ENCODE data around the gene FBXO33. TPM values are rescaled to one million over a fixed set of nuclear protein-coding genes. Genes with fewer than 3 reads are reported as not detected.

Gene FBXO33
- total and polyA plus RNA-seq, 8 donors, result 3.4 to 30.1 (median 6.9) TPM

DNA sequence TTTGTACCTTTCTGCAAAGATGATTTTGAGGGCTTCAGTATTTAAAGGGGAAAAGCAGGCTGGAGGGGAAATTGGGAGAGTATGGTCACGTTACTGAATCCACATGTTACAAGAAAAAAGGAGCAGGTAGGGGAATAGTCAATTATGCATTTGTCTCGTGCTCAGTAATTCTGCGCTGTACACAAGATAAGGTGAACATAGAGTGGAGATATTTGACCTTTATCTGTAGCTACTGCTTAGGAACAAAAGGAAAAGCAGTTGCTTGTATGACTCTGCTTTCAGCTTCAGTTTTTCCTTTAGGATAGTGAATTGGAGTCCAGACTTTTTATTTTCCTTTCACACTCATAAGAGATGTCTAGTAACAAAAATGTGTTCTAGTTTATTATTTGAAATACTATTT is 49.8 kb downstream of the FBXO33 start:
- Histone ChIP-seq H3K9me3 (no peaks in the 10 kb centered on the region), H3K36me3 (peaks cover 0 to 6% (median 0%) of the 10 kb centered on the region in 4 donors), H3K27me3 (no peaks in the 10 kb centered on the region), H3K27ac (peak overlapping the region in 2 of 5 donors; percentile 42 to 65), H3K4me1 (peaks cover 0 to 9% (median 3%) of the 10 kb centered on the region in 4 donors), H3K4me3 (no peak overlapping the region)
- TF ChIP-seq EP300 (IDR thresholded peaks at IDR 0.05), result no peak
- no peak for TF ChIP-seq POLR2AphosphoS5 (IDR thresholded peaks at IDR 0.05)
- no peak for TF ChIP-seq POLR2A (IDR thresholded peaks at IDR 0.05)
- TF ChIP-seq, protein P1, sequence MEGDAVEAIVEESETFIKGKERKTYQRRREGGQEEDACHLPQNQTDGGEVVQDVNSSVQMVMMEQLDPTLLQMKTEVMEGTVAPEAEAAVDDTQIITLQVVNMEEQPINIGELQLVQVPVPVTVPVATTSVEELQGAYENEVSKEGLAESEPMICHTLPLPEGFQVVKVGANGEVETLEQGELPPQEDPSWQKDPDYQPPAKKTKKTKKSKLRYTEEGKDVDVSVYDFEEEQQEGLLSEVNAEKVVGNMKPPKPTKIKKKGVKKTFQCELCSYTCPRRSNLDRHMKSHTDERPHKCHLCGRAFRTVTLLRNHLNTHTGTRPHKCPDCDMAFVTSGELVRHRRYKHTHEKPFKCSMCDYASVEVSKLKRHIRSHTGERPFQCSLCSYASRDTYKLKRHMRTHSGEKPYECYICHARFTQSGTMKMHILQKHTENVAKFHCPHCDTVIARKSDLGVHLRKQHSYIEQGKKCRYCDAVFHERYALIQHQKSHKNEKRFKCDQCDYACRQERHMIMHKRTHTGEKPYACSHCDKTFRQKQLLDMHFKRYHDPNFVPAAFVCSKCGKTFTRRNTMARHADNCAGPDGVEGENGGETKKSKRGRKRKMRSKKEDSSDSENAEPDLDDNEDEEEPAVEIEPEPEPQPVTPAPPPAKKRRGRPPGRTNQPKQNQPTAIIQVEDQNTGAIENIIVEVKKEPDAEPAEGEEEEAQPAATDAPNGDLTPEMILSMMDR (IDR thresholded peaks at IDR 0.05), result no peak
- WGBS, 5 donors, result 29 to 71% (median 46%) methylated on average over 3 of the region's 3 CpGs
- intact Hi-C loops (cut with DNase I; ENCODE audit: low total_unique reads), result no loop called here
- DNase-seq, result peak in 1 of 2 donors; percentile 16

DNA sequence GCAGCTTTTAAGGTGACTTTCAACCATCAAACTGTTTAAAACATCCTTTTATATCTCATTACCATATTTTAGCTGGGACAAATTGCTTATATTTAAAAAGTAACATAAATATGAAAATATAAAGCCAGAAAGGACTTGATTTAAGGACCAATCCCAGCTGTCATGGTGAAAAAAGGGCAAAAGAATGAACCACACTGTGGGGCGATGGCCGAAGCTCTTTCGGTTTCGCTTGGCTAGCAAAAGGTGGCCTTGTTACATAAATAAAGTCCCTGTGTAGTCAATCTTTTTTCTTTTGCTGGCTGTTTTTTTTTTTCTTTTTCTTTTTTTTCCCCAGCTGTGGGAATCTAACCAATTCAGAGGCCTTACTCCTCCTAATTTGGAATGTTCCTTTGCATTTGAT is 50.9 kb downstream of the FBXO33 start:
- no peaks in the 10 kb centered on the region for H3K27me3 ChIP-seq
- intact Hi-C loops (cut with DNase I; ENCODE audit: low total_unique reads), result no loop called here
- peaks cover 0 to 6% (median 0%) of the 10 kb centered on the region in 4 donors for H3K36me3 ChIP-seq
- TF ChIP-seq POLR2A (IDR thresholded peaks at IDR 0.05) (no peak), EP300 (IDR thresholded peaks at IDR 0.05) (no peak), POLR2AphosphoS5 (IDR thresholded peaks at IDR 0.05) (no peak)
- TF ChIP-seq, protein P1 (IDR thresholded peaks at IDR 0.05), result no peak
- peak in 1 of 2 donors; percentile 41 for DNase-seq
- peak overlapping the region in 2 of 5 donors; percentile 42 to 65 for H3K27ac ChIP-seq
- H3K9me3 ChIP-seq, result no peaks in the 10 kb centered on the region
- WGBS, 5 donors, result 72 to 99% (median 87%) methylated on average over 4 of the region's 4 CpGs
- H3K4me1 ChIP-seq, result peaks cover 0 to 11% (median 7%) of the 10 kb centered on the region in 4 donors
- H3K4me3 ChIP-seq, result no peak overlapping the region

DNA sequence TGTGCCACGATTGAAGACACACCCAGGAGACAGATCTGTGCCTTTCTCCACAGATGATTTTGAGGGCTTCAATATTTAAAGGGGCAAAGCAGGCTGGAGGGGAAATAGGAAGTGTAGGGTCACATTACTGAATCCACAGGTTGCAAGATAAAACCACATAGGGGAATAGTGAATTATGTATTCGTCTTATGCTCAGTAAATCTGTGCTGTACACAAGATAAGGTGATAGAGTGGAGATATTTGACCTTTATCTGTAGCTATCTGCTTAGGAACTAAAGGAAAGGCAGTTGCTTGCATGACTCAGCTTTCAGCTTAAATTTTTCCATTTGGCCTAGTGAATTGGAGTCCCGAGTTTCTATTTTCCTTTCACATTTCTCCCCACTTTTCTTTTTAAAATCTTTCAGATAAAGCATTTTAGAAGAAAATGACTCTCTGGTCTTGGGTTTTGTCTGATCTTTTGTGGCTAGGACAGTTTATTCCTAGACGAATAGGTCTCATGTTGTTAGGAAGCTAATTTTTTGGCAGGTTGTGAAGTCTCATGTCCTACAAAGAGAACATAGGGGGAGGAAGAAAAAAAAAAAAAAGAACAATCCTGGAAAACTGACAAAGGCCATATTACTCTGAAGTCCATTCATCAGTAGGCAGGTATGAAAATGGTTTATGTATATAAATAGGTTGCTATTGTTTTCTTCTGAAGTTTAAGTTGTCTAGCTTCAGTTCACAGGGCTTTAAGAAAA is 55.4 kb downstream of the FBXO33 start:
- Histone ChIP-seq H3K4me3 (no peak overlapping the region), H3K36me3 (no peaks in the 10 kb centered on the region), H3K4me1 (peaks cover 0 to 8% (median 3%) of the 10 kb centered on the region in 4 donors), H3K27ac (peak overlapping the region in 4 of 5 donors; percentile 34 to 49 (median 44)), H3K9me3 (no peaks in the 10 kb centered on the region), H3K27me3 (no peaks in the 10 kb centered on the region)
- TF ChIP-seq, protein P1 (IDR thresholded peaks at IDR 0.05), result no peak
- TF ChIP-seq POLR2AphosphoS5 (IDR thresholded peaks at IDR 0.05) (no peak), EP300 (IDR thresholded peaks at IDR 0.05) (no peak), POLR2A (IDR thresholded peaks at IDR 0.05) (no peak)
- peak in 1 of 2 donors; percentile 16 for DNase-seq
- 20 to 32% (median 27%) methylated on average over 4 of the region's 4 CpGs for WGBS, 5 donors
- intact Hi-C loops (cut with DNase I; ENCODE audit: low total_unique reads), result no loop called here

DNA sequence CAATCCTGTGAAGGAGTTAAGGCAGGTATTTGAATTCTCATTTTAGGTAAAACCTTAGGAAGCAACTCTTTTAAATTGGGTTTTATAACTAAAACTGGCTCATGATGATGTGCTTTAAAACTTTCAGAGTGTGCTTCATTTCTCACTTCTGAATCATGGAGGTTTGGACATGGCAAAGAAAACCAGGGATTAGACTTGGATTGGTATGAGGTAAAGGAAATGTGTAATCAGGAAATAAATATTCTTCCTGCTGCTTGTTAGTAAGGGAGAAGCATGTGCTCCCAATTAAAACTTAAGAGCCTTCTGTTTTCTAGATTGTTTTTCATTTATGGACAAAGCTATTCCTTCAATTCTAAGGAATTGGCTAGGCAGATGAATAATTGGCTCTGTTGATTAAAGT is 57.4 kb downstream of the FBXO33 start:
- Histone ChIP-seq H3K4me3 (no peak overlapping the region), H3K4me1 (peaks cover 0 to 8% (median 3%) of the 10 kb centered on the region in 4 donors), H3K9me3 (no peaks in the 10 kb centered on the region), H3K27ac (peak overlapping the region in 1 of 5 donors; percentile 1), H3K36me3 (peaks cover 0 to 14% (median 10%) of the 10 kb centered on the region in 4 donors), H3K27me3 (no peaks in the 10 kb centered on the region)
- no peak for DNase-seq
- intact Hi-C loops (cut with DNase I; ENCODE audit: low total_unique reads), result no loop called here
- TF ChIP-seq POLR2A (IDR thresholded peaks at IDR 0.05), result no peak
- no peak for TF ChIP-seq EP300 (IDR thresholded peaks at IDR 0.05)
- TF ChIP-seq, protein P1 (IDR thresholded peaks at IDR 0.05), result no peak
- no peak for TF ChIP-seq POLR2AphosphoS5 (IDR thresholded peaks at IDR 0.05)
